VCaP (cell line): ENCODE results near the gene TMPRSS3.

Source experiments
- H3K27ac ChIP-seq: fragments of 450-650 bp; 2 replicates; pipeline ENCODE4 v1.5.1; 2017
- TF ChIP-seq, protein P1 (sequence below): fragments of 450-650 bp; conservative IDR thresholded peaks from 2 replicates; pipeline ENCODE4 v1.5.1; 2017; ENCODE audit warnings: mild to moderate bottlenecking, moderate library complexity

The TMPRSS3 gene

DNA sequence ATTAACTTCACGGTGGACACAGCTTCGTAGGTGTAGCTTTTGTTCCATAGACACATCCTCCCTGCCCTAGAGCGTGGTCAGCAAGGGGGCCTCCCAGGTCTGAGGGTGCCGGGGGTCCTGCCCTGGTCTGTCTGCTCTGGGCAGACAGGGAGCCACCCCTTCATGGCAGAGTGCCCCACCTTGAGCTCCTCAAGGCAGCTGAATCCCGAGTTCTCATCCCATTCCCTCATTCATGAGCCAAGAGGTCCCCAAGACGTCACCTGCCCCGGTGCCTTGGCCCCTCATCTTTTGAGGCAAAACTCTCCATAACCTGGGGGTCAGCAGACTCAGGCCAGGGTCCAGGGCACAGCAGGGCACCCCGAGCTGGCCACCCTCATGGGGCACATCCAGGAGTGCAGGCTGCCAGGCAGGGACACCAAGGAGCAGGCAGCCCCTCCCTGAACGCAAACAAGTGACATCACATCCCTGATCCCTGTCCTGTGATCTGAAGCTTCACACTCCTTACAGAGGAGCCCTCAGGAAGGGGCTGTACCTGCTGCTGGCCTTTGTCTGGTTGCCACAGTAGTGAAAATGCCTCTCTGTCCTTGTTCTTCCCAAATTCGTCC, 31.1 kb upstream of the TMPRSS3 start:
- H3K27ac ChIP-seq: no peak overlapping the region
- TF ChIP-seq, protein P1, sequence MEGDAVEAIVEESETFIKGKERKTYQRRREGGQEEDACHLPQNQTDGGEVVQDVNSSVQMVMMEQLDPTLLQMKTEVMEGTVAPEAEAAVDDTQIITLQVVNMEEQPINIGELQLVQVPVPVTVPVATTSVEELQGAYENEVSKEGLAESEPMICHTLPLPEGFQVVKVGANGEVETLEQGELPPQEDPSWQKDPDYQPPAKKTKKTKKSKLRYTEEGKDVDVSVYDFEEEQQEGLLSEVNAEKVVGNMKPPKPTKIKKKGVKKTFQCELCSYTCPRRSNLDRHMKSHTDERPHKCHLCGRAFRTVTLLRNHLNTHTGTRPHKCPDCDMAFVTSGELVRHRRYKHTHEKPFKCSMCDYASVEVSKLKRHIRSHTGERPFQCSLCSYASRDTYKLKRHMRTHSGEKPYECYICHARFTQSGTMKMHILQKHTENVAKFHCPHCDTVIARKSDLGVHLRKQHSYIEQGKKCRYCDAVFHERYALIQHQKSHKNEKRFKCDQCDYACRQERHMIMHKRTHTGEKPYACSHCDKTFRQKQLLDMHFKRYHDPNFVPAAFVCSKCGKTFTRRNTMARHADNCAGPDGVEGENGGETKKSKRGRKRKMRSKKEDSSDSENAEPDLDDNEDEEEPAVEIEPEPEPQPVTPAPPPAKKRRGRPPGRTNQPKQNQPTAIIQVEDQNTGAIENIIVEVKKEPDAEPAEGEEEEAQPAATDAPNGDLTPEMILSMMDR: no peak

DNA sequence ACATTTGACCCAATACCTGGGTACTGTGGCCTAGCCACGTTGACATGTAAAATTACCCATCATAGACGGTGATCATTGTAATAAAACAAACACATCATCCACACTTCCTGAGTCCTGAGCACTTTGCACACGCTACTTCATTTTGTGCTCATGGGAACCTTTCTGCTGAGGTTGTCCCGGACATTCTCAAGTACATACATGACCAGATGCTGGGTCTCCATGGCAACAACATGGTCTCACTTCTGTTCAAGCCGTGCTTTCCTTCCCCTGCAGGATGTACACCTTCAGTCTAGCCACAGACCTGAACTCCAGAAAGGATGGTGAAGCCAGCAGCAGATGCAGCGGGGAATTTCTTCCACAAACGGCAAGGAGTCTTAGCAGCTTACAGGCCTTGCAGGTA, 30.6 kb upstream of the TMPRSS3 start:
- TF ChIP-seq, protein P1: no peak
- H3K27ac ChIP-seq: no peak overlapping the region

DNA sequence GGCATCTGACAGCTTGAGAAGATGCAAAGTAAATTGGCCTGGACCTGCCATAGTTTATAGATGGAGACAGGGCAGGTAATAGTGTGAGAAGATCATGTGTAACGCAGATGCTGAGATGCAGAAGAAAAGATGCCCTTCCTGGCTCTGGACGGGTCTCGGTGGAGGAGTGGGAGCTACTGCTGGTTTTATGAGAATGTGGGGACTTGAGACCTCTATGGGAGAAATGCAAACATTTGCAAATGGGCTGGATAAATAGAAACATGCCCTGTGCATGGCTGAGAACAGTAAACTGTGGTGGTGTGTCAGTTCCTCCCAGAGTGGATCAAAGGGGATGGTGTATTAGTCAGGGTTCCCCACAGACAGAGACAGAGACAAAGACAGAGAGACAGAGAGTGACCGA, 29.7 kb upstream of the TMPRSS3 start:
- TF ChIP-seq, protein P1: no peak
- no peak overlapping the region for H3K27ac ChIP-seq

DNA sequence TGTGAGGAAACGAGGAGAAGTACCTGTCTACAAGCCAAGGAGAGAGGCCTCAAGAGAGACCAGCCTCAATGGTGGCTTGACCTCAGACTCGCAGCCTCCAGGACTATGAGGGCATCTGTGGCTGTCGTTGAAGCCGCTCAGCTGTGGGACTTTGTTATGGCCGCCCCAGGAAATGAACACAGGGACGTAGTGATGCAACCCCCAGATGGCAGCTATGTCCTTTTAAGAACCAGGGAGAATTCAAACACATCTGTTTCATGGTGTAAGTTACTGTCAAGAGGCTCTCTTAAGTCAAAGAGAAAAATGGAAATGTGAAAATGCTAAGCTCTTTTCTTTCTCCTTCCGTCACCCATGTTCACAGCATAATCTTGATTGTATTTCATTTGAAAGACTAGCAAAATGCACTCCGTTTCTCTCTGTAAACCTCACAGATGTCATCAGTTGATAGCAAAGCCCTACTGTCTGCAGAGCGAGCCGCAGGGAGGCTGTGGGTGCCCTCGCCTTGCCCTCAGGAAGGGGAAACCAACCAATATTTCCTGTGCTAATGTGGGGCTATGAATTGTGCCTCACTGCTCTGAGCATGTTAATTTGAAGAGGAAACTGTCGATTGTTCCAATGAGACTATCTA, 29.2 kb upstream of the TMPRSS3 start:
- no peak overlapping the region for H3K27ac ChIP-seq
- TF ChIP-seq, protein P1: no peak

DNA sequence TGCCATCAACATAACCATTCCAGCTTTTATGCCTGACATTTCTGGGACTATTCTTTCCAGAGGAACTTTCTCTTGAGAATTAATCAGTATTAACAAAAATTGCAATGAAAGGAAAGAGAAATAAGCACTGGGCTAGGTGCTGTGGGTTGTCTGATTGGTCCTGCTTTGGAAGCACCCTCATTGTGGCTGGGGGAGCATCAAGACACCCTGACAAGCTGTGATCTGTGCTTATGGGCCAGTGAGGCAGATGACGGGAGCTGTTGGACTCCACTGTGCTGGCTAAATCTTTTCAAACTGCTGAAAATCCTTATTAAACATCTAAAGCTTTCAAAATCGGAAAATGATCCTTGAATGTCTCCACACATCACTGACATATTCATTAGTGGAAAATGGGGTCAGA, 27.8 kb upstream of the TMPRSS3 start:
- no peak overlapping the region for H3K27ac ChIP-seq
- TF ChIP-seq, protein P1: no peak

DNA sequence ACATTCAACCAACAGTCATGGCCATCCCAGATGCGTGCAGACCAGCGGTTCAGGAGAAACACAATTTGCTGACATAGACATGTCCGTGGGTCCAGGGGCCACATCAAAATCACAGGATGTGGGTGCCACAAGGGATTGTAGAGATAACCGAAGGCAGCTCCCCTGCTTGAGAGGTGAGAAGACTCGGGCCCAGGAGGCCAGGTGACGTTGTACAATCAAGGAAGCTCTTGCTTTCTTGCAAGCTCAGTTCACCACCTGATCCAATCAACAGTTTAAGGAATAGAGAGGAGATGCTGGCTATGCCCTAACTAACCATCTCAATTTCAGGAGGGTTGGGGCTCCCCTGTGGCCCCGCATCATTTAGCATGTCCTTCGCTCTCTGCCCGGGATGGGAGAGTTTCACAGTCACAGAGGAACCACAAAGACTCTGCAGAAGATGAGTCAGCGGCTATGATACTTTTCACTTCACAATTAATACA, 27.4 kb upstream of the TMPRSS3 start:
- TF ChIP-seq, protein P1: no peak
- H3K27ac ChIP-seq: no peak overlapping the region

DNA sequence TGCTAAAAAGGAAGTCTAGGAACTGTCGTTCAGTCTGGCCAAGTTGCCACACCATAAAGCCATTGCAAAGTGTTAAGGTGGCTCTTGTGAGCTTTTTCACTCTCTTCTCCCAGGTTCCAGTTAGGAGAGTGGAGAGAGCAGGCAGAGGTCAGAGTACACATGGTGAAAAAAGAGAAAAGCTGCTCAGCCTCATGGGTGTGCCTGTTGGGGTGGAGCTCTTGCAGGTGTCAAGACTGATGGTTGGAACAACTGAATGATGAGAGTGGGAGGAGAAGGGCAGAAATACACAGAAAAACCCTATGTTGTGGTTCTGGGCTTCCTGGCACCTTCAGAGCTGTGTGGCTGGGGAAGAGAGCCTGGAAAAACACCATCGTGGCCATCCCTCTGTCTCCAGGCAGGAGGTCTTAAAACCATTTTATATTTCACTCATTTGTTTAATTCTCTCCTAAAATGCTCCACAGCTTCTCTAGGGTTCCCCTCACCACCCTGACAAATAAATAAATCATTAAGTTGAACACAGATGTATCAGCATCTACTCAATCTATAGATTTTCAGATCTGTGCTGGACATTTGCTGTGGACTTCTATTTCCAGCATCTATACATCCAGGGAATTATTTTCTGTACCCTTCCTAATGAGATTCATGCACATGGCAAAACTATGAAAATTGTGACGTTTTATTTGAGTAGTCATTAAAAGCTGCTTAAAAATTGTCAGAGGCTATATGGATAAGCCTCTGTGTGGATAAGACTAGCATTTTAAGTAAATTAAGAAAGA, 25.4 kb upstream of the TMPRSS3 start:
- no peak overlapping the region for H3K27ac ChIP-seq
- TF ChIP-seq, protein P1: no peak
